ENCODE measurements around the gene ABCA8.
"Not testable (repeated sequence)": the region's sequence is repeated elsewhere in the genome, so short reads cannot be mapped to it uniquely, and the experiment has no call there.

Gene ABCA8

GRCh38 chr17:68824707-68825106 is 130.5 kb downstream of the ABCA8 start:
- no peak for DNase-seq (ENCODE audit: low read depth in 2 of 2)

- not testable (repeated sequence) for DNase-seq (ENCODE audit: low read depth in 2 of 2)
Observed at GRCh38 chr17:68824185-68824584, 131.0 kb downstream of the ABCA8 start.

- no peak for DNase-seq (ENCODE audit: low read depth in 2 of 2)
Observed at GRCh38 chr17:68822719-68823289, 132.4 kb downstream of the ABCA8 start.

GRCh38 chr17:68821860-68822696 is 133.1 kb downstream of the ABCA8 start:
- DNase-seq (ENCODE audit: low read depth in 2 of 2), result peak; percentile 43 to 53

- DNase-seq (ENCODE audit: low read depth in 2 of 2), result no peak
Observed at GRCh38 chr17:68820825-68821481, 134.2 kb downstream of the ABCA8 start.

GRCh38 chr17:68820476-68820824 is 134.7 kb downstream of the ABCA8 start:
- no peak for DNase-seq (ENCODE audit: low read depth in 2 of 2)

GRCh38 chr17:68819465-68819864 is 135.7 kb downstream of the ABCA8 start:
- DNase-seq (ENCODE audit: low read depth in 2 of 2), result no peak
